IMR-90 (cell line): ENCODE data around the gene COL5A2. TPM values are rescaled to one million over a fixed set of nuclear protein-coding genes. Genes with fewer than 3 reads are reported as not detected.

ENCODE experiments used
- ATAC-seq: fragments of 200-7000 bp; cut with Tn5 transposase; 2 replicates; pipeline ENCODE4 v1.9.1; 2020; ENCODE audit warnings: low read depth, mild to moderate bottlenecking, moderate library complexity
- BruUV-seq: library from RNA; stranded (reverse); fragments of 400-500 nt; replicated peaks from 2 replicates; lab custom pipeline; 2021; lab: Mats Ljungman, UMichigan
- CTCF ChIA-PET: fragments of 300-600 bp; formaldehyde crosslinking; extraction: SDS; loops from one replicate; lab custom pipeline; 2021; ENCODE audit warnings: antibody characterized with exemption; lab: Yijun Ruan, JAX
- POLR2A ChIA-PET: fragments of 300-600 bp; sonication (Branson Sonifier 250); formaldehyde crosslinking; loops from one replicate; lab custom pipeline; 2022; ENCODE audit warnings: antibody characterized with exemption; ENCODE audit not compliant: unreplicated experiment; lab: Charles Lee
- DNase-seq: peaks from one replicate; pipeline ENCODE4 v3.0.0; 2013
- H2AFZ ChIP-seq: replicated peaks from 2 replicates; pipeline ENCODE3; 2013; ENCODE audit warnings: low read length, mild to moderate bottlenecking; ENCODE audit not compliant: poor library complexity
- H2AK5ac ChIP-seq: 2 replicates; pipeline ENCODE4 v1.6.1; 2013; ENCODE audit warnings: low read depth, low read length, inconsistent platforms
- H2AK9ac ChIP-seq: replicated peaks from 2 replicates; pipeline ENCODE3; 2013; ENCODE audit warnings: mild to moderate bottlenecking, low read depth, low read length, moderate library complexity; ENCODE audit not compliant: poor library complexity
- H2BK120ac ChIP-seq: 2 replicates; pipeline ENCODE4 v1.6.1; 2013; ENCODE audit warnings: low read depth, low read length, inconsistent platforms
- H2BK15ac ChIP-seq: 3 replicates; pipeline ENCODE4 v1.6.1; 2013; ENCODE audit warnings: low read depth, low read length, inconsistent platforms
- H2BK20ac ChIP-seq: 2 replicates; pipeline ENCODE4 v1.6.1; 2013; ENCODE audit warnings: low read depth, mild to moderate bottlenecking, inconsistent platforms, low read length, moderate library complexity
- H2BK5ac ChIP-seq: 2 replicates; pipeline ENCODE4 v1.6.1; 2013; ENCODE audit warnings: mild to moderate bottlenecking, low read depth, low read length, inconsistent platforms; ENCODE audit not compliant: poor library complexity, severe bottlenecking
- H3K14ac ChIP-seq: replicated peaks from 2 replicates; pipeline ENCODE4 v1.6.1; 2013; ENCODE audit warnings: low read depth, low read length, inconsistent platforms
- H3K18ac ChIP-seq: 2 replicates; pipeline ENCODE4 v1.6.1; 2013; ENCODE audit warnings: low read depth, low read length, control low read depth
- H3K23ac ChIP-seq: 2 replicates; pipeline ENCODE4 v1.6.1; 2013; ENCODE audit warnings: low read depth, low read length, inconsistent platforms
- H3K27ac ChIP-seq: 2 replicates; pipeline ENCODE4 v1.5.1; 2013; ENCODE audit warnings: mild to moderate bottlenecking, control low read depth, low read length; ENCODE audit not compliant: insufficient read depth
- H3K27me3 ChIP-seq: 2 replicates; pipeline ENCODE4 v1.6.1; 2013; ENCODE audit warnings: low read length; ENCODE audit not compliant: control insufficient read depth, insufficient read depth
- H3K36me3 ChIP-seq: 2 replicates; pipeline ENCODE4 v1.6.1; 2013; ENCODE audit warnings: low read length, mixed read lengths; ENCODE audit not compliant: control insufficient read depth, insufficient read depth
- H3K4ac ChIP-seq: 2 replicates; pipeline ENCODE4 v1.6.1; 2013; ENCODE audit warnings: low read depth, low read length, inconsistent platforms
- H3K4me1 ChIP-seq: 2 replicates; pipeline ENCODE4 v1.6.1; 2013; ENCODE audit warnings: low read length, mixed read lengths; ENCODE audit not compliant: control insufficient read depth, insufficient read depth
- H3K4me2 ChIP-seq: 2 replicates; pipeline ENCODE4 v1.6.1; 2013; ENCODE audit warnings: low read depth, mild to moderate bottlenecking, control low read depth, low read length, moderate library complexity
- H3K4me3 ChIP-seq: 2 replicates; pipeline ENCODE4 v1.5.1; 2013; ENCODE audit warnings: low read depth, mild to moderate bottlenecking, control low read depth, low read length, moderate library complexity; ENCODE audit not compliant: insufficient read depth
- H3K56ac ChIP-seq: 2 replicates; pipeline ENCODE4 v1.6.1; 2013; ENCODE audit warnings: low read length, inconsistent platforms; ENCODE audit not compliant: insufficient read depth; ENCODE audit errors: extremely low read depth
- H3K79me1 ChIP-seq, 2 experiments: 2 replicates each; pipeline ENCODE4 v1.6.1; 2013; ENCODE audit warnings: low read length in 2 of 2, inconsistent platforms in 1 of 2, low read depth in 1 of 2
- H3K9ac ChIP-seq: 2 replicates; pipeline ENCODE4 v1.6.1; 2013; ENCODE audit warnings: low read depth, low read length, control low read depth
- H3K9me1 ChIP-seq: 2 replicates; pipeline ENCODE4 v1.6.1; 2013; ENCODE audit warnings: low read length, inconsistent platforms; ENCODE audit not compliant: insufficient read depth
- H3K9me3 ChIP-seq: 2 replicates; pipeline ENCODE4 v1.6.1; 2013; ENCODE audit warnings: low read length; ENCODE audit not compliant: control insufficient read depth, insufficient read depth
- H4K20me1 ChIP-seq: 2 replicates; pipeline ENCODE4 v1.6.1; 2013; ENCODE audit warnings: low read length, inconsistent platforms; ENCODE audit not compliant: insufficient read depth
- H4K5ac ChIP-seq: 2 replicates; pipeline ENCODE4 v1.6.1; 2013; ENCODE audit warnings: mild to moderate bottlenecking, low read depth, low read length, control low read depth
- H4K8ac ChIP-seq, 2 experiments: 2 replicates each; pipeline ENCODE4 v1.6.1; 2013; ENCODE audit warnings: low read depth in 2 of 2, low read length in 2 of 2, control low read depth in 1 of 2, inconsistent platforms in 1 of 2
- H4K91ac ChIP-seq: 2 replicates; pipeline ENCODE4 v1.6.1; 2013; ENCODE audit warnings: low read depth, low read length, inconsistent platforms; ENCODE audit not compliant: insufficient read depth
- BHLHE40 ChIP-seq: fragments of 150-350 bp; IDR thresholded peaks from 2 replicates; pipeline ENCODE4 v1.6.1; 2016; ENCODE audit warnings: mild to moderate bottlenecking, low read depth, low read length
- CEBPB ChIP-seq: IDR thresholded peaks from 2 replicates; pipeline ENCODE4 v1.6.1; 2012; ENCODE audit warnings: low read depth, low read length, improper control_type of control experiment
- CHD1 ChIP-seq: IDR thresholded peaks from 2 replicates; pipeline ENCODE4 v1.6.1; 2012; ENCODE audit warnings: low read depth, low read length, improper control_type of control experiment
- CTCF ChIP-seq: conservative IDR thresholded peaks from 2 replicates; pipeline ENCODE4 v1.5.1; 2012; ENCODE audit warnings: mild to moderate bottlenecking, low read depth, low read length, improper control_type of control experiment
- FOS ChIP-seq: fragments of 150-350 bp; IDR thresholded peaks from 2 replicates; pipeline ENCODE4 v1.6.1; 2016; ENCODE audit warnings: low read depth, low read length
- MAFK ChIP-seq: IDR thresholded peaks from 2 replicates; pipeline ENCODE4 v1.6.1; 2012; ENCODE audit warnings: low read depth, low read length, improper control_type of control experiment
- MAZ ChIP-seq: IDR thresholded peaks from 2 replicates; pipeline ENCODE4 v1.6.1; 2012; ENCODE audit warnings: low read depth, mild to moderate bottlenecking, low read length, improper control_type of control experiment, moderate library complexity, borderline replicate concordance
- MXI1 ChIP-seq: IDR thresholded peaks from 2 replicates; pipeline ENCODE4 v1.6.1; 2012; ENCODE audit warnings: low read depth, mild to moderate bottlenecking, low read length, moderate library complexity, borderline replicate concordance
- NFE2L2 ChIP-seq: fragments of 150-350 bp; IDR thresholded peaks from 2 replicates; pipeline ENCODE4 v1.6.1; 2016; ENCODE audit warnings: low read depth, mild to moderate bottlenecking, low read length
- POLR2A ChIP-seq: IDR thresholded peaks from 2 replicates; pipeline ENCODE4 v1.6.1; 2012; ENCODE audit warnings: mild to moderate bottlenecking, low read depth, low read length
- RAD21 ChIP-seq: IDR thresholded peaks from 2 replicates; pipeline ENCODE4 v1.6.1; 2012; ENCODE audit warnings: low read length, improper control_type of control experiment
- RCOR1 ChIP-seq: IDR thresholded peaks from 2 replicates; pipeline ENCODE4 v1.6.1; 2012; ENCODE audit warnings: mild to moderate bottlenecking, low read length, improper control_type of control experiment; ENCODE audit not compliant: insufficient replicate concordance
- RFX5 ChIP-seq: IDR thresholded peaks from 2 replicates; pipeline ENCODE4 v1.8.0; 2012; ENCODE audit warnings: low read depth, mild to moderate bottlenecking, low read length, moderate library complexity
- SMC3 ChIP-seq: fragments of 150-350 bp; IDR thresholded peaks from 2 replicates; pipeline ENCODE4 v1.6.1; 2016; ENCODE audit warnings: low read depth, mild to moderate bottlenecking, antibody characterized with exemption, low read length, moderate library complexity
- USF2 ChIP-seq: fragments of 150-350 bp; IDR thresholded peaks from 2 replicates; pipeline ENCODE4 v1.6.1; 2017; ENCODE audit warnings: mild to moderate bottlenecking, antibody characterized with exemption, low read length, low read depth
- WGBS, 2 experiments: methylation state at CpG; one replicate each; pipeline versions ENCODE4 v1.1.5 to v1.1.7; 2013; ENCODE audit warnings: missing lambda C conversion rate in 2 of 2; ENCODE audit not compliant: insufficient read length in 1 of 2; ENCODE audit errors: extremely low coverage in 2 of 2; 5-methylcytosine and 5-hydroxymethylcytosine counted together
- dilution Hi-C: fragments of 300-500 bp; cut with HindIII; formaldehyde crosslinking; loops from one replicate; pipeline ENCODE4 v1.14.3; 2018; ENCODE audit warnings: low sequenced_read_pairs; ENCODE audit not compliant: unreplicated experiment
- in situ Hi-C: fragments of 300-500 bp; cut with MboI; formaldehyde crosslinking; loops from 3 replicates; pipeline ENCODE4 v1.14.3; 2019; ENCODE audit warnings: low sequenced_read_pairs, inconsistent platforms, mixed read lengths
- intact Hi-C: fragments of 100-400 bp; cut with micrococcal nuclease; formaldehyde crosslinking; loops from 2 replicates; pipeline ENCODE4 v1.10.0; 2022
- polyA plus RNA-seq, 3 experiments: library from polyadenylated mRNA; depleted of rRNA; stranded (reverse); fragments of >200 nt; gene quantifications; 2 replicates each; pipeline ENCODE4 v1.2.3, GENCODE V29; 2012; ENCODE audit warnings: low replicate concordance in 1 of 3
- total RNA-seq: library from RNA; depleted of rRNA; stranded (reverse); fragments of >200 nt; gene quantifications from 2 replicates; pipeline ENCODE4 v1.2.3, GENCODE V29; 2012

The COL5A2 gene
- total and polyA plus RNA-seq, 2 of the 4 experiments (the other 2 are of a cell fraction) = 181 to 257 TPM

GRCh38 chr2:189097934-189098333, 81.6 kb downstream of the COL5A2 start:
- in situ Hi-C loops = loop anchor here (10.0 kb wide), 1 partner anchor 317 kb away; no protein-coding TSS in a partner anchor
- Histone ChIP-seq H2BK20ac (no peak overlapping the region), H3K27ac (peak overlapping the region; percentile 99; the same call in 1 of the 2 replicates), H2AK9ac (no peak overlapping the region), H3K9me3 (no peaks in the 10 kb centered on the region), H3K18ac (peak overlapping the region; percentile 95), H4K8ac (no peak overlapping the region), H4K20me1 (no peaks in the 10 kb centered on the region), H2AFZ (no peak overlapping the region), H3K4ac (0 out of 2 replicates have a peak overlapping the region, but pooled peaks have one; percentile 24), H4K91ac (no peak overlapping the region), H2BK120ac (no peak overlapping the region), H2BK5ac (peak overlapping the region; percentile 99), H3K4me3 (no peak overlapping the region), H3K4me2 (no peak overlapping the region), H3K4me1 (peaks cover 8% of the 10 kb centered on the region), H4K5ac (no peak overlapping the region; the same call in 1 of the 2 replicates), H3K23ac (no peak overlapping the region), H2BK15ac (no peak overlapping the region; the same call in 2 of the 3 replicates), H3K56ac (peak overlapping the region; percentile 37; the same call in 1 of the 2 replicates), H3K79me1 (peaks cover 25 to 37% of the 10 kb centered on the region in 2 experiments), H2AK5ac (no peak overlapping the region), H3K27me3 (no peaks in the 10 kb centered on the region), H3K9me1 (peaks cover 3% of the 10 kb centered on the region), H3K14ac (no peak overlapping the region), H3K36me3 (peaks cover 32% of the 10 kb centered on the region), H3K9ac (no peak overlapping the region)
- ChIA-PET POLR2A (no interaction called here), CTCF (no interaction called here)
- DNase-seq = no peak
- no peak for ATAC-seq
- no TSS peak for BruUV-seq
- TF ChIP-seq BHLHE40 (no peak), CEBPB (no peak), POLR2A (no peak), MXI1 (no peak), MAFK (no peak), CTCF (no peak), MAZ (no peak), SMC3 (no peak), RFX5 (no peak), USF2 (no peak), CHD1 (no peak), RCOR1 (no peak), FOS (no peak), NFE2L2 (no peak), RAD21 (no peak)
- WGBS, 2 experiments = no CpG with 5 or more reads among the region's 1 CpG
- dilution Hi-C loops = no loop called here
- intact Hi-C loops = no loop called here
